SJCRH30 (cell line): ENCODE data around the gene BHMT2. TPM values are rescaled to one million over a fixed set of nuclear protein-coding genes. Genes with fewer than 3 reads are reported as not detected.

Source experiments
- DNase-seq, 2 experiments: peaks; one replicate each; pipeline ENCODE4 v3.0.0-alpha.2; 2015 to 2020
- H3K27ac ChIP-seq: fragments of 250-450 bp; sonication (Bioruptor Pico); 2 replicates; pipeline ENCODE4 v1.5.1; 2020; ENCODE audit warnings: mild to moderate bottlenecking, moderate library complexity
- H3K27me3 ChIP-seq: fragments of 250-450 bp; sonication (Bioruptor Pico); 2 replicates; pipeline ENCODE4 v1.5.1; 2020; ENCODE audit warnings: mild to moderate bottlenecking, moderate library complexity
- H3K36me3 ChIP-seq: fragments of 250-450 bp; sonication (Bioruptor Pico); 2 replicates; pipeline ENCODE4 v1.5.1; 2020; ENCODE audit warnings: mild to moderate bottlenecking, moderate library complexity
- H3K4me1 ChIP-seq: fragments of 250-450 bp; sonication (Bioruptor Pico); 2 replicates; pipeline ENCODE4 v1.5.1; 2020; ENCODE audit warnings: mild to moderate bottlenecking, moderate library complexity
- H3K4me3 ChIP-seq: fragments of 250-450 bp; sonication (Bioruptor Pico); 2 replicates; pipeline ENCODE4 v1.5.1; 2020; ENCODE audit warnings: mild to moderate bottlenecking, moderate library complexity
- H3K9me3 ChIP-seq: fragments of 250-450 bp; sonication (Bioruptor Pico); replicated peaks from 2 replicates; pipeline ENCODE4 v1.5.1; 2020; ENCODE audit warnings: mild to moderate bottlenecking, moderate library complexity
- total RNA-seq: library from RNA; depleted of rRNA; stranded (reverse); fragments of >200 nt; shearing (Covaris generic); gene quantifications from 2 replicates; pipeline ENCODE4 v1.2.3, GENCODE V29; 2014

Gene BHMT2
- total RNA-seq, 1 experiment from 2014 or later: not detected

- no peak for DNase-seq
- no peaks in the 10 kb centered on the region for H3K9me3 ChIP-seq
- H3K27me3 ChIP-seq: 0 out of 2 replicates have a peak, but pooled peaks cover 4% of the 10 kb centered on the region
- no peaks in the 10 kb centered on the region for H3K4me1 ChIP-seq
- no peaks in the 10 kb centered on the region for H3K36me3 ChIP-seq
- no peak overlapping the region for H3K27ac ChIP-seq
- H3K4me3 ChIP-seq: no peak overlapping the region
Measured at GRCh38 chr5:79086116-79086515, 16.5 kb downstream of the BHMT2 start.

- Histone ChIP-seq H3K4me1 (no peaks in the 10 kb centered on the region), H3K27ac (no peak overlapping the region), H3K4me3 (no peak overlapping the region), H3K27me3 (0 out of 2 replicates have a peak, but pooled peaks cover 4% of the 10 kb centered on the region), H3K36me3 (no peaks in the 10 kb centered on the region), H3K9me3 (no peaks in the 10 kb centered on the region)
- no peak for DNase-seq
Measured at GRCh38 chr5:79088507-79088906, 18.9 kb downstream of the BHMT2 start.

- Histone ChIP-seq H3K9me3 (no peaks in the 10 kb centered on the region; the same call in 1 of the 2 replicates), H3K4me3 (no peak overlapping the region), H3K27ac (no peak overlapping the region), H3K27me3 (no peaks in the 10 kb centered on the region), H3K4me1 (no peaks in the 10 kb centered on the region), H3K36me3 (no peaks in the 10 kb centered on the region)
- no peak for DNase-seq
Measured at GRCh38 chr5:79091064-79091463, 21.5 kb downstream of the BHMT2 start.

GRCh38 chr5:79093762-79094161 is 24.2 kb downstream of the BHMT2 start:
- DNase-seq: no peak
- Histone ChIP-seq H3K9me3 (no peaks in the 10 kb centered on the region; the same call in 1 of the 2 replicates), H3K27me3 (no peaks in the 10 kb centered on the region), H3K36me3 (no peaks in the 10 kb centered on the region), H3K4me3 (no peak overlapping the region), H3K27ac (no peak overlapping the region), H3K4me1 (no peaks in the 10 kb centered on the region)

GRCh38 chr5:79105868-79106267 is 36.3 kb downstream of the BHMT2 start:
- H3K27ac ChIP-seq: no peak overlapping the region
- no peaks in the 10 kb centered on the region for H3K9me3 ChIP-seq
- DNase-seq: no peak
- no peaks in the 10 kb centered on the region for H3K36me3 ChIP-seq
- H3K4me3 ChIP-seq: no peak overlapping the region
- H3K27me3 ChIP-seq: no peaks in the 10 kb centered on the region
- H3K4me1 ChIP-seq: no peaks in the 10 kb centered on the region; the same call in 1 of the 2 replicates

- no peaks in the 10 kb centered on the region for H3K9me3 ChIP-seq
- H3K4me1 ChIP-seq: no peaks in the 10 kb centered on the region; the same call in 1 of the 2 replicates
- peak in 1 of 2 experiments; percentile 13 for DNase-seq
- no peak overlapping the region for H3K27ac ChIP-seq
- H3K4me3 ChIP-seq: no peak overlapping the region
- no peaks in the 10 kb centered on the region for H3K27me3 ChIP-seq
- no peaks in the 10 kb centered on the region for H3K36me3 ChIP-seq
Measured at GRCh38 chr5:79107020-79107796, 37.6 kb downstream of the BHMT2 start.

- Histone ChIP-seq H3K9me3 (no peaks in the 10 kb centered on the region), H3K27ac (no peak overlapping the region), H3K4me3 (no peak overlapping the region), H3K36me3 (no peaks in the 10 kb centered on the region), H3K4me1 (no peaks in the 10 kb centered on the region; the same call in 1 of the 2 replicates), H3K27me3 (no peaks in the 10 kb centered on the region)
- DNase-seq: no peak
Measured at GRCh38 chr5:79108086-79108485, 38.5 kb downstream of the BHMT2 start.

- Histone ChIP-seq H3K27ac (no peak overlapping the region), H3K27me3 (no peaks in the 10 kb centered on the region), H3K4me3 (no peak overlapping the region)
Measured at GRCh38 chr5:79108792-79109191, 39.2 kb downstream of the BHMT2 start.

GRCh38 chr5:79109527-79110492 is 40.2 kb downstream of the BHMT2 start:
- H3K27me3 ChIP-seq: no peaks in the 10 kb centered on the region
- no peaks in the 10 kb centered on the region for H3K9me3 ChIP-seq
- no peak overlapping the region for H3K4me3 ChIP-seq
- H3K27ac ChIP-seq: no peak overlapping the region
- peak in 1 of 2 experiments; percentile 24 for DNase-seq
- H3K4me1 ChIP-seq: no peaks in the 10 kb centered on the region; the same call in 1 of the 2 replicates
- no peaks in the 10 kb centered on the region for H3K36me3 ChIP-seq

More at GRCh38 chr5:79108792-79109191, 39.2 kb downstream of the BHMT2 start:
- no peaks in the 10 kb centered on the region; the same call in 1 of the 2 replicates for H3K4me1 ChIP-seq
- no peaks in the 10 kb centered on the region for H3K9me3 ChIP-seq
- no peaks in the 10 kb centered on the region for H3K36me3 ChIP-seq
- no peak for DNase-seq

- DNase-seq: no peak
- H3K36me3 ChIP-seq: no peaks in the 10 kb centered on the region
- H3K9me3 ChIP-seq: no peaks in the 10 kb centered on the region
- no peaks in the 10 kb centered on the region; the same call in 1 of the 2 replicates for H3K4me1 ChIP-seq
- no peak within 1 kb of the TSS for H3K4me3 ChIP-seq
- no peaks in the 10 kb centered on the region for H3K27me3 ChIP-seq
- H3K27ac ChIP-seq: no peak within 1 kb of the TSS
Measured at GRCh38 chr5:79111387-79111959, 41.9 kb downstream of the BHMT2 start, which contains the start of gene BHMT. BHMT (plus strand) TSS chr5:79111809; CDS start chr5:79111886, 77 bp downstream.

- H3K27me3 ChIP-seq: no peaks in the 10 kb centered on the region
Measured at GRCh38 chr5:79111960-79112702, 42.6 kb downstream of the BHMT2 start.

GRCh38 chr5:79112703-79113058 is 43.1 kb downstream of the BHMT2 start:
- no peaks in the 10 kb centered on the region for H3K36me3 ChIP-seq
- no peak overlapping the region for H3K4me3 ChIP-seq
- H3K9me3 ChIP-seq: no peaks in the 10 kb centered on the region
- H3K4me1 ChIP-seq: no peaks in the 10 kb centered on the region
- DNase-seq: no peak
- no peak overlapping the region for H3K27ac ChIP-seq
- H3K27me3 ChIP-seq: no peaks in the 10 kb centered on the region

More at GRCh38 chr5:79111960-79112702, 42.6 kb downstream of the BHMT2 start:
- Histone ChIP-seq H3K36me3 (no peaks in the 10 kb centered on the region), H3K27ac (no peak overlapping the region), H3K4me3 (no peak overlapping the region), H3K4me1 (no peaks in the 10 kb centered on the region; the same call in 1 of the 2 replicates), H3K9me3 (no peaks in the 10 kb centered on the region)
- no peak for DNase-seq

GRCh38 chr5:79119486-79119885 is 49.9 kb downstream of the BHMT2 start:
- H3K27me3 ChIP-seq: no peaks in the 10 kb centered on the region
- no peaks in the 10 kb centered on the region for H3K9me3 ChIP-seq
- H3K27ac ChIP-seq: no peak overlapping the region
- no peak overlapping the region for H3K4me3 ChIP-seq
- no peak for DNase-seq
- H3K36me3 ChIP-seq: no peaks in the 10 kb centered on the region
- H3K4me1 ChIP-seq: no peaks in the 10 kb centered on the region

- Histone ChIP-seq H3K4me3 (no peak overlapping the region), H3K36me3 (no peaks in the 10 kb centered on the region), H3K27me3 (no peaks in the 10 kb centered on the region), H3K9me3 (no peaks in the 10 kb centered on the region), H3K27ac (no peak overlapping the region), H3K4me1 (no peaks in the 10 kb centered on the region)
- no peak for DNase-seq
Measured at GRCh38 chr5:79120221-79120620, 50.7 kb downstream of the BHMT2 start.
